Endothelial cell of umbilical vein (primary cell): Measurements from ENCODE around the gene RHOH. TPM values are rescaled to one million over a fixed set of nuclear protein-coding genes. Genes with fewer than 3 reads are reported as not detected.

Experiments
- BruUV-seq: library from RNA; stranded (reverse); fragments of 400-500 nt; replicated peaks from 2 replicates; lab custom pipeline; 2021; lab: Mats Ljungman, UMichigan
- CTCF ChIA-PET: fragments of 300-600, 350-600 bp; sonication (Branson Sonifier 250); formaldehyde crosslinking; loops from one replicate; lab custom pipeline; 2021; ENCODE audit warnings: antibody characterized with exemption, inconsistent platforms; lab: Charles Lee
- POLR2A ChIA-PET: fragments of 300-600, 350-600 bp; sonication (Branson Sonifier 250); formaldehyde crosslinking; loops from one replicate; lab custom pipeline; 2021; ENCODE audit warnings: antibody characterized with exemption, inconsistent platforms; lab: Charles Lee
- DNase-seq: peaks from one replicate; pipeline ENCODE4 v3.0.0-alpha.2; 2011; ENCODE audit warnings: low read depth, low spot score
- FAIRE-seq: peaks from 2 replicates; lab custom pipeline; 2011; peaks lifted over from hg19 to GRCh38; lab: Jason Lieb, UNC
- H2AFZ ChIP-seq: 2 replicates; pipeline ENCODE4 v1.6.0; 2012; ENCODE audit warnings: low read depth, low read length, control low read depth, inconsistent platforms
- H3K27ac ChIP-seq: 2 replicates; pipeline ENCODE4 v1.5.1; 2011; ENCODE audit warnings: low read depth, mild to moderate bottlenecking, control low read depth, low read length, moderate library complexity; ENCODE audit not compliant: insufficient read depth
- H3K27me3 ChIP-seq, 2 experiments: 2 replicates each; pipeline versions ENCODE4 v1.6.0 to v1.6.1; 2011; ENCODE audit warnings: low read length in 2 of 2, mixed read lengths in 1 of 2; ENCODE audit not compliant: control insufficient read depth in 2 of 2, insufficient read depth in 2 of 2
- H3K36me3 ChIP-seq, 2 experiments: 2 replicates in 1 of 2; 3 replicates in 1 of 2; pipeline ENCODE4 v1.5.1; 2011; ENCODE audit warnings: low read length in 2 of 2, mild to moderate bottlenecking in 1 of 2, moderate library complexity in 1 of 2; ENCODE audit not compliant: control insufficient read depth in 2 of 2, insufficient read depth in 2 of 2; ENCODE audit errors: extremely low read depth in 1 of 2
- H3K4me1 ChIP-seq: 3 replicates; pipeline ENCODE4 v1.5.1; 2011; ENCODE audit warnings: mild to moderate bottlenecking, low read length; ENCODE audit not compliant: control insufficient read depth, insufficient read depth; ENCODE audit errors: extremely low read depth
- H3K4me2 ChIP-seq: 2 replicates; pipeline ENCODE4 v1.6.1; 2011; ENCODE audit warnings: low read length, control low read depth, mixed read lengths; ENCODE audit not compliant: insufficient read depth
- H3K4me3 ChIP-seq, 3 experiments: fragments of 200-600 bp in 1 of 3; sonication (generic), shearing (Covaris generic) in 1 of 3; replicated peaks in 1 of 3; 2 replicates each; pipeline ENCODE4 v1.5.1; 2011 to 2016; ENCODE audit warnings: control low read depth in 3 of 3, low read length in 3 of 3, mild to moderate bottlenecking in 2 of 3, inconsistent platforms in 1 of 3, low read depth in 1 of 3, moderate library complexity in 1 of 3; ENCODE audit not compliant: insufficient read depth in 1 of 3
- H3K79me2 ChIP-seq: 2 replicates; pipeline ENCODE4 v1.6.0; 2012; ENCODE audit warnings: low read length, inconsistent platforms; ENCODE audit not compliant: control insufficient read depth, insufficient read depth
- H3K9ac ChIP-seq: replicated peaks from 2 replicates; pipeline ENCODE3; 2011; ENCODE audit warnings: low read length, control low read depth; ENCODE audit not compliant: insufficient read depth; ENCODE audit errors: extremely low read depth
- H3K9me1 ChIP-seq: replicated peaks from 3 replicates; pipeline ENCODE4 v1.6.0; 2011; ENCODE audit warnings: mild to moderate bottlenecking, low read length; ENCODE audit not compliant: control insufficient read depth, insufficient read depth; ENCODE audit errors: extremely low read depth
- H3K9me3 ChIP-seq: replicated peaks from 2 replicates; pipeline ENCODE4 v1.5.1; 2012; ENCODE audit warnings: low read length, inconsistent platforms; ENCODE audit not compliant: control insufficient read depth, insufficient read depth
- H4K20me1 ChIP-seq: replicated peaks from 2 replicates; pipeline ENCODE3; 2011; ENCODE audit warnings: mild to moderate bottlenecking, low read length; ENCODE audit not compliant: control insufficient read depth, insufficient read depth; ENCODE audit errors: extremely low read depth
- EZH2 ChIP-seq: IDR thresholded peaks from 2 replicates; pipeline ENCODE4 v1.6.1; 2012; ENCODE audit warnings: borderline replicate concordance, low read depth, mild to moderate bottlenecking, moderate library complexity, low read length, inconsistent platforms; ENCODE audit not compliant: severe bottlenecking
- FOS ChIP-seq: IDR thresholded peaks from 2 replicates; pipeline ENCODE4 v1.6.1; 2011; ENCODE audit warnings: mild to moderate bottlenecking, low read length, moderate library complexity, borderline replicate concordance; ENCODE audit not compliant: insufficient read depth
- GATA2 ChIP-seq: IDR thresholded peaks from 2 replicates; pipeline ENCODE4 v1.7.0; 2011; ENCODE audit warnings: low read depth, mild to moderate bottlenecking, moderate library complexity, mixed read lengths, low read length; ENCODE audit not compliant: insufficient read length, insufficient read depth
- JUN ChIP-seq: IDR thresholded peaks from 2 replicates; pipeline ENCODE4 v1.6.1; 2011; ENCODE audit warnings: borderline replicate concordance, low read depth; ENCODE audit not compliant: insufficient read length, insufficient read depth
- MYC ChIP-seq: IDR thresholded peaks from one replicate; pipeline ENCODE4 v1.6.1; 2011; ENCODE audit warnings: mild to moderate bottlenecking, low read depth, low read length
- POLR2A ChIP-seq: IDR thresholded peaks from 2 replicates; pipeline ENCODE4 v1.6.1; 2012; ENCODE audit warnings: low read depth, mild to moderate bottlenecking, control low read depth, low read length
- POLR2AphosphoS5 ChIP-seq: IDR thresholded peaks from 2 replicates; pipeline ENCODE4 v1.6.1; 2012; ENCODE audit warnings: low read depth, mild to moderate bottlenecking, control low read depth, low read length, moderate library complexity; ENCODE audit not compliant: insufficient read depth
- dilution Hi-C: fragments of 300-500 bp; cut with MboI; formaldehyde crosslinking; loops from one replicate; pipeline ENCODE4 v1.15.0; 2019; ENCODE audit warnings: low sequenced_read_pairs; ENCODE audit not compliant: extremely low pct_ligation_motif_present
- intact Hi-C: fragments of 100-400 bp; cut with micrococcal nuclease; formaldehyde crosslinking; loops from one replicate; pipeline ENCODE4 v1.10.0; 2022
- polyA plus RNA-seq, 4 experiments: library from polyadenylated mRNA; depleted of rRNA in 3 of 4; stranded (reverse) in 3 of 4; unstranded in 1 of 4; fragments of >200 nt; gene quantifications; 2 replicates each; pipeline versions ENCODE4 v1.2.1 to v1.2.3, GENCODE V29; 2011 to 2012; ENCODE audit warnings: missing spikeins in 1 of 4
- total RNA-seq: library from RNA; stranded (reverse); gene quantifications from 2 replicates; pipeline ENCODE4 v1.2.3, GENCODE V29; 2021
- TF ChIP-seq, protein P1 (sequence below), 2 donors: IDR thresholded peaks; 1 replicate in 1 of 2; 2 replicates in 1 of 2; pipeline ENCODE4 v1.5.1; 2011; ENCODE audit warnings: low read length in 2 of 2, mild to moderate bottlenecking in 2 of 2, moderate library complexity in 2 of 2, control low read depth in 1 of 2, inconsistent platforms in 1 of 2, low read depth in 1 of 2; ENCODE audit not compliant: insufficient read depth in 1 of 2; ENCODE audit errors: extremely low read depth in 1 of 2
- TF ChIP-seq, protein P2 (sequence below): IDR thresholded peaks from 2 replicates; pipeline ENCODE4 v1.6.1; 2011; ENCODE audit not compliant: insufficient read depth, insufficient read length

Gene RHOH
- total and polyA plus RNA-seq, 2 donors (not counting 3 experiments of a cell fraction or from before 2014, with no cell fraction given): not detected

DNA sequence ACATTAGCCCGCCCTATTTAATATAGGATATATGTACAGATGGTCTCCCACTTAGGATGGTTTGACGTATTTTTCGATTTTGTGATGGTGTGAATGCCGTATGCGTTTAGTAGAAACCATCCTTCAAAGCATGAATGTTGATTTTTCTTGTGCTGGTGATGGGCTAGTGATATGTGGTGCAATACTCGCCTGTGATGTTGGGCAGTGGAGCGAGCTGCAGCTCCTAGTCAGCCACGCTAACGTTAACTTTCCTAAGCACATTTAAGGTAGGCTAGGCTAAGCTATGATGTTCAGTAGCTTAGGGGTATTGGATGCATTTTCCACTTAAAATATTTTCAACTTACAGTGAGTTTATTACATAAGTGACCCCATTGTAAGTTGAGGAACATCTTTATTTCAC is 36.6 kb upstream of the RHOH start:
- Histone ChIP-seq H3K27me3 (no peaks in the 10 kb centered on the region), H3K9me3 (no peaks in the 10 kb centered on the region), H3K9ac (no peak overlapping the region), H3K4me1 (no peaks in the 10 kb centered on the region), H3K9me1 (no peaks in the 10 kb centered on the region), H3K79me2 (no peaks in the 10 kb centered on the region), H3K4me2 (no peak overlapping the region), H2AFZ (no peak overlapping the region), H3K4me3 (no peak overlapping the region), H3K36me3 (no peaks in the 10 kb centered on the region), H4K20me1 (no peaks in the 10 kb centered on the region), H3K27ac (no peak overlapping the region)
- intact Hi-C loops (no loop called here), dilution Hi-C loops (no loop called here)
- no peak for TF ChIP-seq JUN
- ChIA-PET POLR2A (no interaction called here), CTCF (interaction anchor here (1.0 kb wide), 1 partner anchor 32 kb away, joined by 3 read pairs; no protein-coding TSS in a partner anchor)
- no TSS peak for BruUV-seq
- no peak for FAIRE-seq
- DNase-seq: no peak

DNA sequence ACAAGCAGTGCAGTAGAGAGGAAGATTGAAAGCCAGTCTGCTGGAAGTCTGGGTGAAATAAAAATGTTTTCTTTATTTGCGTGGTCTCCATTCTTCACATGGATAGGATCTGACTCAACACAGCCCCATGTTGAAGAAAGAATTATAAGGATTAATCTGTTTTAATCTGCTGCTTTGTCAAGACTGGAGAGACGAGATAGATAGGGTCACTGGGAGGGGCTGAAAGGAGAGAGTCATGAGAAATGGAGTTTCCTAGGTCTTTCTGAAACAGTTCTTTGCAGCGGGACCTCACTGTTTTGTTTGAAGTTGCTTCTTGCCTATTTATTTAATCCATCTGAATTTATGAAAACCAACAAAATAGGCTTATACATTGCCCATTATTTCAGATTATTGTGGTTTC is 32.4 kb upstream of the RHOH start:
- DNase-seq (no peak), FAIRE-seq (no peak)
- POLR2A ChIA-PET: no interaction called here
- TF ChIP-seq EZH2 (no peak), FOS (no peak), MYC (no peak), JUN (no peak), POLR2AphosphoS5 (no peak), POLR2A (no peak), GATA2 (no peak)
- TF ChIP-seq, protein P1, sequence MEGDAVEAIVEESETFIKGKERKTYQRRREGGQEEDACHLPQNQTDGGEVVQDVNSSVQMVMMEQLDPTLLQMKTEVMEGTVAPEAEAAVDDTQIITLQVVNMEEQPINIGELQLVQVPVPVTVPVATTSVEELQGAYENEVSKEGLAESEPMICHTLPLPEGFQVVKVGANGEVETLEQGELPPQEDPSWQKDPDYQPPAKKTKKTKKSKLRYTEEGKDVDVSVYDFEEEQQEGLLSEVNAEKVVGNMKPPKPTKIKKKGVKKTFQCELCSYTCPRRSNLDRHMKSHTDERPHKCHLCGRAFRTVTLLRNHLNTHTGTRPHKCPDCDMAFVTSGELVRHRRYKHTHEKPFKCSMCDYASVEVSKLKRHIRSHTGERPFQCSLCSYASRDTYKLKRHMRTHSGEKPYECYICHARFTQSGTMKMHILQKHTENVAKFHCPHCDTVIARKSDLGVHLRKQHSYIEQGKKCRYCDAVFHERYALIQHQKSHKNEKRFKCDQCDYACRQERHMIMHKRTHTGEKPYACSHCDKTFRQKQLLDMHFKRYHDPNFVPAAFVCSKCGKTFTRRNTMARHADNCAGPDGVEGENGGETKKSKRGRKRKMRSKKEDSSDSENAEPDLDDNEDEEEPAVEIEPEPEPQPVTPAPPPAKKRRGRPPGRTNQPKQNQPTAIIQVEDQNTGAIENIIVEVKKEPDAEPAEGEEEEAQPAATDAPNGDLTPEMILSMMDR (IDR thresholded peaks at IDR 0.05; ENCODE audit: extremely low read depth in 1 of 2, insufficient read depth in 1 of 2, low read depth in 1 of 2, low read length in 2 of 2): no peak
- TF ChIP-seq, protein P2, sequence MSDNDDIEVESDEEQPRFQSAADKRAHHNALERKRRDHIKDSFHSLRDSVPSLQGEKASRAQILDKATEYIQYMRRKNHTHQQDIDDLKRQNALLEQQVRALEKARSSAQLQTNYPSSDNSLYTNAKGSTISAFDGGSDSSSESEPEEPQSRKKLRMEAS: no peak
- H3K9ac ChIP-seq: no peak overlapping the region
- H3K4me1 ChIP-seq: peaks cover 13% of the 10 kb centered on the region
- H3K9me3 ChIP-seq: no peaks in the 10 kb centered on the region
- CTCF ChIA-PET: interaction anchor here (1.2 to 2.2 kb wide), 4 partner anchors 9 to 153 kb away, joined by 3 to 9 read pairs (median 6); no protein-coding TSS in a partner anchor
- intact Hi-C loops (no loop called here), dilution Hi-C loops (no loop called here)
- BruUV-seq: no TSS peak
- H3K36me3 ChIP-seq: no peaks in the 10 kb centered on the region
- no peaks in the 10 kb centered on the region for H4K20me1 ChIP-seq
- H3K79me2 ChIP-seq: no peaks in the 10 kb centered on the region
- no peaks in the 10 kb centered on the region for H3K9me1 ChIP-seq
- no peak overlapping the region for H3K4me3 ChIP-seq
- no peak overlapping the region for H3K4me2 ChIP-seq
- no peak overlapping the region for H2AFZ ChIP-seq
- no peaks in the 10 kb centered on the region for H3K27me3 ChIP-seq
- H3K27ac ChIP-seq: no peak overlapping the region
